K562 (cell line): ENCODE results near the gene CYTH1. TPM values are rescaled to one million over a fixed set of nuclear protein-coding genes. Genes with fewer than 3 reads are reported as not detected.

Experiments used
- CCNT2 ChIP-seq: IDR thresholded peaks from 2 replicates; pipeline ENCODE4 v1.6.1; 2011; ENCODE audit warnings: borderline replicate concordance, low read depth, mild to moderate bottlenecking, moderate library complexity, mixed read lengths, low read length; ENCODE audit not compliant: insufficient read length; ENCODE audit errors: extremely low read depth
- MAFF ChIP-seq: IDR thresholded peaks from 2 replicates; pipeline ENCODE4 v1.6.1; 2012; ENCODE audit warnings: low read length, improper control_type of control experiment
- SIX5 ChIP-seq, 2 experiments: IDR thresholded peaks; 2 replicates each; pipeline ENCODE4 v1.6.1; 2011; ENCODE audit warnings: low read length in 2 of 2, borderline replicate concordance in 1 of 2, low read depth in 1 of 2, mild to moderate bottlenecking in 1 of 2, moderate library complexity in 1 of 2; ENCODE audit not compliant: insufficient read depth in 1 of 2
- polyA plus RNA-seq, 8 experiments: library from polyadenylated mRNA; depleted of rRNA in 4 of 8; stranded (reverse) in 5 of 8; unstranded in 3 of 8; fragments of >200 nt; fragmentation: Nextera tagmentation in 2 of 8; fragmentation: Illumina TruSeq in 1 of 8; extraction: Ambion mirVana in 2 of 8; extraction: Trizol in 1 of 8; gene quantifications; 2 replicates each; pipeline versions ENCODE4 v1.2.1 to v1.2.3, GENCODE V29; 2011 to 2014; ENCODE audit warnings: inconsistent platforms in 1 of 8, missing spikeins in 1 of 8
- total RNA-seq, 7 experiments: library from RNA; depleted of rRNA in 6 of 7; stranded (reverse); fragments of >200 nt in 6 of 7; fragmentation: Illumina TruSeq in 2 of 7; extraction: Trizol in 2 of 7; gene quantifications; 2 replicates each; pipeline versions ENCODE4 v1.2.1 to v1.2.3, GENCODE V29; 2011 to 2021; ENCODE audit warnings: low replicate concordance in 1 of 7
- TF ChIP-seq, protein P1 (sequence below): IDR thresholded peaks from 3 replicates; pipeline ENCODE4 v1.6.1; 2011; ENCODE audit warnings: borderline replicate concordance, mild to moderate bottlenecking, moderate library complexity; ENCODE audit not compliant: insufficient read length; ENCODE audit errors: extremely low read depth

Gene CYTH1
- total and polyA plus RNA-seq, 9 of the 15 experiments (the other 6 are each of a cell fraction or from before 2014, with no cell fraction given), result 0.52 to 27.7 (median 16.8) TPM

DNA sequence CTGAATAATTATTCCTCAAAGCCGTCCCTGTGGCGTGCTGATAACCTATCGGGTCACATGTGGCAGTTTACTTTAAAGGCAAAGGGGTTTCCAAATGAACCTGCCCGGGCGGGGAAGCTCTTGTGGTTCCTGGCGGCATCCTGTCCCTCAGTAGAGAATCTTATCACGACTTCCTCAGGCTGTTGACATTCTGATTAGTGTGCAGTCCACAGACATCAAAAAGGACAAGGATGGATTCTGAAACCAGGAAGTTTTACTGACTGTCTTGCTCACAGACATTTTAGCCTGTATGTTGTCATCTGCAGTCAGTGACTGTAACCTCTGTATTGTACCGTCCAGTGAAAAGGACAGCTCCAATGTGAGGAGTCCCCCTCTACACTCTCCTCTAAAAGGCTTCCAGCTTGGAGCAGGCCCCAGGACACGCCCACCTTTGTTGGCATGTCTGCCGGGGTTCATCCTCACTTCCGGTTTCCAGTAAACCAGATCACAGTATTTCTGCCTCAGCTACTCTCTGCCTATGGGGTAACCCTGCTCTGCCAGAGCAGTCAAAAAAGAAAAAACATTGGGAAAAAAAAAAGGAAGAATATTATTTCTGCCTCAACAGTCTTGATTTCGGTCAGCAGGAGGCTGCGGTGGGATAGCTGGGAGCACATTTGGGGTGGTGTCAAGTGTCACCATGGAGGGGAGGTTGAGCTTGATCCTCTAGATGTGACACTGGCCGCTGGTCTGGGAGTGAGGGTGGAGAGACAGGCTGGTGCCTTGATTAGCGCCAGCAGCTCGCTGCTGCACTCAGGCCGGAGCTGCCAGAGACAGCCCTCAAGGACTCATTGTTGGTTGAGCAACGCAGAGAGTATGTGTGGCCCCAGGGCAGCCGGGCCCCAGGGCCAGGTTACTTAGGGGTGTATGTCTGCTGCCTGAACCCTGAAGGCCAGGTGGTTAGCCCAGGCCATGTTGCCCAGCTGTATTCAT, 115.8 kb downstream of the CYTH1 start (continued):
- TF ChIP-seq, protein P1, sequence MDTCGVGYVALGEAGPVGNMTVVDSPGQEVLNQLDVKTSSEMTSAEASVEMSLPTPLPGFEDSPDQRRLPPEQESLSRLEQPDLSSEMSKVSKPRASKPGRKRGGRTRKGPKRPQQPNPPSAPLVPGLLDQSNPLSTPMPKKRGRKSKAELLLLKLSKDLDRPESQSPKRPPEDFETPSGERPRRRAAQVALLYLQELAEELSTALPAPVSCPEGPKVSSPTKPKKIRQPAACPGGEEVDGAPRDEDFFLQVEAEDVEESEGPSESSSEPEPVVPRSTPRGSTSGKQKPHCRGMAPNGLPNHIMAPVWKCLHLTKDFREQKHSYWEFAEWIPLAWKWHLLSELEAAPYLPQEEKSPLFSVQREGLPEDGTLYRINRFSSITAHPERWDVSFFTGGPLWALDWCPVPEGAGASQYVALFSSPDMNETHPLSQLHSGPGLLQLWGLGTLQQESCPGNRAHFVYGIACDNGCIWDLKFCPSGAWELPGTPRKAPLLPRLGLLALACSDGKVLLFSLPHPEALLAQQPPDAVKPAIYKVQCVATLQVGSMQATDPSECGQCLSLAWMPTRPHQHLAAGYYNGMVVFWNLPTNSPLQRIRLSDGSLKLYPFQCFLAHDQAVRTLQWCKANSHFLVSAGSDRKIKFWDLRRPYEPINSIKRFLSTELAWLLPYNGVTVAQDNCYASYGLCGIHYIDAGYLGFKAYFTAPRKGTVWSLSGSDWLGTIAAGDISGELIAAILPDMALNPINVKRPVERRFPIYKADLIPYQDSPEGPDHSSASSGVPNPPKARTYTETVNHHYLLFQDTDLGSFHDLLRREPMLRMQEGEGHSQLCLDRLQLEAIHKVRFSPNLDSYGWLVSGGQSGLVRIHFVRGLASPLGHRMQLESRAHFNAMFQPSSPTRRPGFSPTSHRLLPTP, result no peak
- TF ChIP-seq MAFF, result no peak
- TF ChIP-seq CCNT2, result peak; percentile 99
- no peak for TF ChIP-seq SIX5 (IDR thresholded peaks at IDR 0.05; ENCODE audit: borderline replicate concordance in 1 of 2, insufficient read depth in 1 of 2, low read depth in 1 of 2, low read length in 2 of 2)
